ENCODE measurements around the gene PAH.

DNA sequence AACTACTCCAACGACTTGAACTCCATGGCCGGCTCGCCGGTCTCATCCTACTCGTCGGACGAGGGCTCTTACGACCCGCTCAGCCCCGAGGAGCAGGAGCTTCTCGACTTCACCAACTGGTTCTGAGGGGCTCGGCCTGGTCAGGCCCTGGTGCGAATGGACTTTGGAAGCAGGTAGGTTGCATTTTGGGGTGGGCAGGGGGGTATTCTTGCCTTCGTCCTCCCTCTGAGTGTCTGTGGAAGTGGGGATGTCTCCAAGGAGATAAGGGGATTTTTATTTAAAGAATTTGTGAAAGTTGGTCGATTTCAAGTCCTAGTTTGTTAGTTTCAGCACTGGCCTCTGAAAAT, 41.8 kb upstream of the PAH start:
- TF ChIP-seq EZH2 (IDR thresholded peaks at IDR 0.05; ENCODE audit: borderline replicate concordance, low read depth, low read length, poor library complexity, severe bottlenecking): no peak
- TF ChIP-seq, protein P1, sequence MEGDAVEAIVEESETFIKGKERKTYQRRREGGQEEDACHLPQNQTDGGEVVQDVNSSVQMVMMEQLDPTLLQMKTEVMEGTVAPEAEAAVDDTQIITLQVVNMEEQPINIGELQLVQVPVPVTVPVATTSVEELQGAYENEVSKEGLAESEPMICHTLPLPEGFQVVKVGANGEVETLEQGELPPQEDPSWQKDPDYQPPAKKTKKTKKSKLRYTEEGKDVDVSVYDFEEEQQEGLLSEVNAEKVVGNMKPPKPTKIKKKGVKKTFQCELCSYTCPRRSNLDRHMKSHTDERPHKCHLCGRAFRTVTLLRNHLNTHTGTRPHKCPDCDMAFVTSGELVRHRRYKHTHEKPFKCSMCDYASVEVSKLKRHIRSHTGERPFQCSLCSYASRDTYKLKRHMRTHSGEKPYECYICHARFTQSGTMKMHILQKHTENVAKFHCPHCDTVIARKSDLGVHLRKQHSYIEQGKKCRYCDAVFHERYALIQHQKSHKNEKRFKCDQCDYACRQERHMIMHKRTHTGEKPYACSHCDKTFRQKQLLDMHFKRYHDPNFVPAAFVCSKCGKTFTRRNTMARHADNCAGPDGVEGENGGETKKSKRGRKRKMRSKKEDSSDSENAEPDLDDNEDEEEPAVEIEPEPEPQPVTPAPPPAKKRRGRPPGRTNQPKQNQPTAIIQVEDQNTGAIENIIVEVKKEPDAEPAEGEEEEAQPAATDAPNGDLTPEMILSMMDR (conservative IDR thresholded peaks at IDR 0.05; ENCODE audit: low read depth, low read length): no peak
